Measurements from ENCODE around the gene CDK2AP2. TPM values are rescaled to one million over a fixed set of nuclear protein-coding genes. Genes with fewer than 3 reads are reported as not detected.

The CDK2AP2 gene
- total and polyA plus RNA-seq, 2 of the 8 experiments (the other 6 are each of a cell fraction or from before 2014, with no cell fraction given): 49.6 to 65.1 TPM

GRCh38 chr11:67525275-67525976, 17.5 kb upstream of the CDK2AP2 start:
- Histone ChIP-seq H3K23me2 (ENCODE audit: low read depth, low read length) (peaks cover 7% of the 10 kb centered on the region; the same call in 1 of the 2 replicates), H3K9me3 (ENCODE audit: insufficient read depth in 2 of 2, low read depth in 1 of 2, low read length in 1 of 2) (peaks cover 0 to 3% of the 10 kb centered on the region in 2 experiments; a peak in 1 of 4 replicates), H4K20me1 (replicated peaks in 1 of 2; ENCODE audit: control insufficient read depth in 1 of 2, insufficient read depth in 2 of 2, low read length in 2 of 2) (no peaks in the 10 kb centered on the region), H4K8ac (ENCODE audit: extremely low read depth, insufficient read depth, low read length) (no peak overlapping the region), H3K9ac (replicated peaks in 1 of 4; ENCODE audit: extremely low read depth in 1 of 4, low read depth in 3 of 4, low read length in 3 of 4) (no peak overlapping the region), H3K18ac (ENCODE audit: extremely low read depth, low read length) (no peak overlapping the region; the same call in 1 of the 2 replicates), H2BK15ac (ENCODE audit: low read length) (no peak overlapping the region), H4K91ac (replicated peaks; ENCODE audit: insufficient read length, low read length) (no peak overlapping the region), H3K36me3 (ENCODE audit: control insufficient read depth in 2 of 4, insufficient read depth in 4 of 4, low read length in 3 of 4) (no peaks in the 10 kb centered on the region), H3K14ac (ENCODE audit: insufficient read length) (no peak overlapping the region), H2BK12ac (ENCODE audit: low read depth, low read length) (no peak overlapping the region), H3K27me3 (replicated peaks in 1 of 4; ENCODE audit: control insufficient read depth in 3 of 4, extremely low read depth in 1 of 4, insufficient read depth in 3 of 4, low read length in 3 of 4) (no peaks in the 10 kb centered on the region), H2AK5ac (ENCODE audit: low read depth, low read length) (no peak overlapping the region), H3K79me1 (ENCODE audit: low read depth, low read length) (no peaks in the 10 kb centered on the region), H3K23ac (ENCODE audit: insufficient read length) (no peak overlapping the region), H2BK5ac (ENCODE audit: low read depth, low read length) (no peak overlapping the region), H3K4me3 (ENCODE audit: extremely low read depth in 1 of 4, insufficient read depth in 2 of 4, low read depth in 3 of 4, low read length in 4 of 4) (no peak overlapping the region), H3K79me2 (ENCODE audit: control insufficient read depth in 1 of 2, insufficient read depth in 2 of 2, low read length in 2 of 2) (no peaks in the 10 kb centered on the region), H2AFZ (ENCODE audit: low read length) (no peak overlapping the region), H3K4ac (replicated peaks; ENCODE audit: insufficient read length, low read depth, low read length) (no peak overlapping the region), H2BK120ac (replicated peaks; ENCODE audit: low read depth, low read length) (no peak overlapping the region), H3K27ac (ENCODE audit: low read depth, low read length) (no peak overlapping the region), H4K5ac (ENCODE audit: insufficient read length, low read depth, low read length) (no peak overlapping the region), H3K4me2 (ENCODE audit: insufficient read depth in 1 of 2, low read depth in 2 of 2, low read length in 2 of 2) (no peak overlapping the region), H3K4me1 (replicated peaks in 1 of 4; ENCODE audit: control insufficient read depth in 3 of 4, insufficient read depth in 4 of 4, low read length in 3 of 4) (no peaks in the 10 kb centered on the region; a peak in 1 of 7 replicates), H3K56ac (replicated peaks; ENCODE audit: insufficient read length, low read depth, low read length) (no peak overlapping the region), H2BK20ac (ENCODE audit: low read length) (no peak overlapping the region)
- DNase-seq (ENCODE audit: low read depth in 1 of 2, low spot score in 2 of 2) (no peak), FAIRE-seq (no peak)
- ChIA-PET CTCF (ENCODE audit: partially characterized antibody) (no interaction called here), POLR2A (ENCODE audit: partially characterized antibody) (no interaction called here)
- 83% methylated on average over 4 of the region's 5 CpGs; no CpG with 5 or more reads in 1 of the 2 experiments for WGBS, 2 experiments (ENCODE audit: extremely low coverage in 1 of 2, insufficient coverage in 1 of 2, insufficient read length in 1 of 2, insufficient replicate concordance in 2 of 2, low coverage in 1 of 2, low lambda C conversion rate in 2 of 2, missing lambda C conversion rate in 1 of 2)
- TF ChIP-seq NANOG (IDR thresholded peaks at IDR 0.05; ENCODE audit: insufficient read depth, low read depth, low read length, poor library complexity, severe bottlenecking): no peak
- no peak for TF ChIP-seq USF2 (IDR thresholded peaks at IDR 0.05; ENCODE audit: low read length)
- TF ChIP-seq EP300 (IDR thresholded peaks at IDR 0.05; ENCODE audit: borderline replicate concordance in 1 of 2, low read depth in 2 of 2, low read length in 2 of 2): no peak
- no peak for TF ChIP-seq POLR2AphosphoS5 (IDR thresholded peaks at IDR 0.05; ENCODE audit: low read depth, low read length)
- TF ChIP-seq EGR1 (IDR thresholded peaks at IDR 0.05; ENCODE audit: borderline replicate concordance, low read depth, low read length): no peak
- no peak for TF ChIP-seq ASH2L (IDR thresholded peaks at IDR 0.05; ENCODE audit: low read length)
- TF ChIP-seq RAD21 (IDR thresholded peaks at IDR 0.05 in 1 of 2, conservative IDR thresholded peaks at IDR 0.05 in 1 of 2; ENCODE audit: low read depth in 2 of 2, low read length in 2 of 2): no peak
- no peak for TF ChIP-seq NRF1 (IDR thresholded peaks at IDR 0.05; ENCODE audit: low read depth, low read length)
- no peak for TF ChIP-seq CEBPB (IDR thresholded peaks at IDR 0.05; ENCODE audit: low read depth, low read length)
- TF ChIP-seq TAF1 (IDR thresholded peaks at IDR 0.05; ENCODE audit: low read depth, low read length): no peak
- no peak for TF ChIP-seq POLR2A (IDR thresholded peaks at IDR 0.05; ENCODE audit: control extremely low read depth in 1 of 2, low read depth in 2 of 2, low read length in 2 of 2)
- TF ChIP-seq RNF2 (IDR thresholded peaks at IDR 0.05; ENCODE audit: borderline replicate concordance, low read depth, low read length, missing control alignments, poor library complexity, severe bottlenecking): no peak
